NCI-H446 treated with DMSO at 0.1 percent for 48 hours (cell line): ENCODE data around the gene FRMD6.

Experiments
- DNase-seq: peaks from one replicate; lab custom pipeline; 2025; lab: John Stamatoyannopoulos, UW

Gene FRMD6

DNA sequence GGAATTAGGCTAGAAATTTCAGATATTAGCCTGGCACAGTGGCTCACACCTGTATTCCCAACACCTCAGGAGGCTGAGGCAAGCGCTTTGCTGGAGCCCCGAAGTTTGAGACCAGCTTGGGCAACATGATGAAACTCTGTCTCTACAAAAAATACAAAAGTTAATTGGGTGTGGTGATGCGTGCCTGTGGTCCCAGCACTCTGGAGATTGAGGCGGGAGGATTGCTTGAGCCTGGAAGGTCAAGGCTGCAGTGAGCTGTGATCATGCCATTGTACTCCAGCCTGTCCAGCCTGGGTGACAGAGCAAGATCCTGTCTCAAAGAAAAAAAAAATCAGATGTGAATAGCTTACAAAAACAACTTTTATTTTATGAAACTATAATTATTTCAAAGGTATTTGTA, 15.1 kb downstream of the FRMD6 start:
- no peak for DNase-seq

DNA sequence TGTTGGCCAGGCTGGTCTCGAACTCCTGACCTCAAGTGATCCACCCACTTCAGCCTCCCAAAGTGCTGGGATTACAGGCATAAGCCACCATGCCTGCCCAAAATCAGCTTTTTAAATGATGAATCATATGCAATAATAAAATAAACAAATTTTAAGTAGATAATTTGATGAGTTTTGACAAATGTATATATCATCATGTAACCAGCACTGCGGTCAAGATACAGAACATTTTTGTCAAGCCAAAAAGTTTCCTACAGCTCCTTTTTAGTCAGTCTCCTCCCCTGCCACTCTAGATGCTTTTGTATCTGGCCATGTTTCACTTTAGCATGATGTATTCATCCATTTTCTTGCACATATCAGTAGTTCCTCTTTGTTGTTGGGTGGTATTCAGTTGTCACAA, 17.2 kb downstream of the FRMD6 start:
- DNase-seq, result no peak

DNA sequence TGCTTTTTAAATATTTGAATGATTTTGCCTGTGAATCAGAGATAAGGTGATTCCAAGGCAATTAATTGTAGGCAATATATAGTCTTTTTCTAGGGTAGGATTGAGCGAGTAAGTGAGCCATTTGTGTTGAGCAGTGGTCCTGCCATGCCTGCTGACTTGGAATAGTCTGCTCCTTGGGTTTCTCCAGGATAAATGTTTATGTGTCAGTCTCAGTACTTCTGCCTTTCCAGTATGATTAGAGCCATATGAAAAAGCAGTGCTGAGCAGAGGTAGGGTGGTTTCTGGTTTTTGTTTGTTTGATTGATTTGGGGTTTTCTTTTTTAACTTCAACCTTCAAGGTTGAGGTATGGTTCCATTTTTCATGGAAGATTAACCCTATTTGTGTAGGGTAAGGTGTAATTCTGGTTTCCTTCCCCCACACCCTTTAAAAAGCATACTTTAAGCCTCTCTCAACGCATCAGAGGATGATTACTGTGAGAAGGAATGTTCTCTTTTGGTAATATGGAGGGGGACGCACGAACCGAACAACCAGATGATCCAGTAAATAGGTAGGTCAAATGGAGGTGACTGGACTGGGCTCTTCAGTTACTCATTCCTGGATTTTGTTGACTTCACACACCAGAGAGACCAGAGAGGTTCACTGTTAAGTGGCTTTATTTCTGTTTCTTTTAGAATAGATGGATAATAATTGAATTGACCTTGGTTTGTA, 22.7 kb downstream of the FRMD6 start:
- no peak for DNase-seq

DNA sequence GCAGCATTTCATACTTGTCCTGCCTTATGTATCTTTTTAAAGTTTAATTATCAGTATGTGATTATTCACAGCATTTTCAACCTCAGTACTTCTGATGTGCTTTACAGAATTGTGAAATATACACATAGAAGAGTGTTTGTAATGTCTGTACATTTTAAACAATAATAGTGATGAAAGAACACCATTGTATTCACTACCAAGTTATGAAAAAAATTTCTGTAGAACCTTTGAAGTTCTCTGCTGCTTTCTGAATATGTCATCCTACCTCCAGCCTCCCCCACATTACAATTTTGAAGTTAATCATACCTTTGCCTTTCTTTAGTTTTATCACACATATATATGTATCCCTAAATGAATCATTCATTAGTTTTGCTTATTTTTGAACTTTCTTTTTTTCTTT, 24.8 kb downstream of the FRMD6 start:
- DNase-seq, result no peak

DNA sequence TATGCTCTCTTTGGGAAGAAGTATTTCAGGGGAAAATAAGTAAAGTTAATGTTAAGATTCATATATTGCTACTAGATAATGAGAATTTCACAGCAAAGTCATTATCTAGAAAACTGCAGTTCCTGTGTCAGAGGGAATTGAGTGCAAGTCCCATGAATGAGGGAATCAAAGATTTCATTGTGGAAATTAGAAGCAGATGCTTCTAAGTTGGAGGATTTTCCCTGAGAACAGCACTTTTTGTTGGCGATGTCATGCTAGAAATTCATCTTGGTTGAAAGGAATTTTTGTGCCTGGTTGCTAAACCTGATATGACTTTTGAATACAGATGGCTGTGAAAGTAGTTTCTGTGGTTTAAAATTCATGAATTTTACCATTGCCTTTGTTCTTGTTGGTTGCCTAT, 25.6 kb downstream of the FRMD6 start:
- no peak for DNase-seq

DNA sequence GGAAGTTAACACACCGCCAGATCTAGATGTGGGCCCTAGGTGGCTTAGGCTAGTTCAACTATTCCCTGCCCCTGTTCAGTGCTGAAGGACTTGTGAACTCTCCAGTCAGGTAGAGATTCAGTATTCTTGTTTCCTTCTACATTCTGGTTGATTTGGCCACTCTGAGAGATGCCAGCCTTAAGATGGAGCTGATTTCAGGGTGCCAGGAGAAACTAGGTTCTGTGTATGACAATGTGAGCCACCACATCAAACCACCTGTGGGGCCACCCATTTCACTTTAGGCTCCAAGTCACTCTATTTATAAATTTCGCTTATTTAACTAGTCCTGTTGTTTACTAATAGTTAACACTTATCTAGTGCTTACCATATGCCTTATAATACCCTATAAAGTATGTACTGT, 26.0 kb downstream of the FRMD6 start:
- no peak for DNase-seq

DNA sequence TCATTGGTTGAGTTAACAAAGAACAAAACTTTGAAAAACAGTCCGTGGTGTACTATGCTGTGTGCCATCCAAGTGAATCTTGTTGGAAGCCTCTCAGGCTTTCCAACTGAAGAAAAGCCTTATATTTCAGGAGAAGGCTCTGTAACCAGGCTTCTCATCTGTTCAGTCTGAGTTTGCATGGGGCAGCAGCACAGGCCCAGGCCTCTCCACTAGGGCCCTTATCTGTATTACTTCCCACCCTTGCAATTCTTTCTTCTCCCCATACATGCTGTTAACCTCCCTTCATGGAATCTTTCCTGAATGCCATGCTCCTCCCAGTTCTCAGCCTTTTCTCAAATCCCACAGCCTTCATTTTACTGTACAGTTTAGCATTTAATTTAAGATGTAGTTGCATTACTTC, 28.3 kb downstream of the FRMD6 start:
- no peak for DNase-seq

DNA sequence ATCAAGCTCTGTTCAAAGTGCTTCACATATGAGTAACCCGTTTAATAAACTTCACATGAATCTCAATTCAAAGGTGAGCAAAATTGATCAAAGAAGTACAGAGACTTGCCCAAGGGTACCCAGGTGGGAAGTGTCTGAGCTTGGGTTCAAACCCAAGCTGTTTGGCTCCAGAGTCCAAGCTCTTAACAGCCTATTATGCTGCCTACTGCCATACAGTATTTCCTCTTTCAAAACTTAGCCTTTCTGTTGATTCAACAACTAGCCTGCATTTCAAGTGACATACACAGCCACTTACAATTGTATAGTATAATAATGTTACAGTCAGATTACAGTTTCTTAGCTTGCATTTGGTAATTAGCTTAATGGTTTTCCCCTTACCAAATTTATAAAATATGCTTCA, 29.7 kb downstream of the FRMD6 start:
- DNase-seq, result no peak

DNA sequence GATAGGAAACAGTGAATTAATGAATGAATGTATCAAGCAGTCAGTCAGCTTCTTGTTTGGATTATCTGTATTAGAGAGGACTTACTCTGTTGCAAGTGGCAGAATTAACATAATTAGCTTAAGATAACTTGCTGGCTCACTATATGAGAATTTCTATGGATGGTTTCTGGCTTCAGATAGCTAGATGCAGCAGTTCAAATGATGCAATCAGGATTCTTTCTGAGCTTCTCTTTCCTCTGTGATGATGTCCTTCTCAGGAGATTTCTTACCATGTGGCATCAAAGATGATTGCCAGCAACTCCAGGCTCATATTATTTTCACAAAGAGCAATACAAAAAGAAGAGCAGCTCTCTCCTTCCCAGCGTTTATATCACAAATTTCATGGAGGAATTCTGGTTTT, 30.7 kb downstream of the FRMD6 start:
- DNase-seq, result no peak

DNA sequence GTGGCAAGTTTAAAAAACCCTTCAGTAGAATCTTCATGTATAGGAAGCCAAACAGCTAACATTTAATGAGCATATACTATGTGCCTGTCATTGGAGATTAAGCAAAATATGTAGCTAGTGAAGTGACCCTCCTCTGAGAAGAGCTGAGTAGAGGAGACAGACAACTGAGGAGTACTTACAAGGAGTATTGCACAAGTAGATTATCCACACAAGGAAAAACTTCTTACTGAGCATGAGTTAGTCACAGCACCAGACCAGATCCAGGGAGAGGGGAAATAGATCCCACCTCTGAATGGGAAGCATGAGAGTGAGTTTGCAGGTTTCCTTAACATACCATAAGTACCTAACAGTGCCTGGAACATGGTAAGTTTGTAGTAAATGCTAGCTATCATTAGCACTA, 33.0 kb downstream of the FRMD6 start:
- DNase-seq, result no peak

DNA sequence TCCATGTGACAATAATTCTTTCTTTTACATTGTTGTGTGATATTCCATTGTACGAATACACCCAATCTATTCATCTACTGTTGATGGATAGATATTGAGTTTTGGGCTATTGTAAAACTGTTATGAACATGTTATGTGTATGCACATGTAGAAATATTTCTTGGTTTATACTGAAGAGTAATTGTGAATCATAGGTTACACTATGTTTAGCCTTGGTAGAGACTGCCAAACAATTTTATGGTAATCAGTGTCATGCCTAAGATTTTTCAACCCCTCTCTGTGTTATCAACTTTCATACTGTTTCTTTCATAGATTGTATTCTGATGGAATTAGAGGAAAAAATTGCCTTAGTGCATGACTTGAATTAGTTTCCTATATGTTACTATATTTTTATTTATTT, 39.5 kb downstream of the FRMD6 start:
- no peak for DNase-seq

DNA sequence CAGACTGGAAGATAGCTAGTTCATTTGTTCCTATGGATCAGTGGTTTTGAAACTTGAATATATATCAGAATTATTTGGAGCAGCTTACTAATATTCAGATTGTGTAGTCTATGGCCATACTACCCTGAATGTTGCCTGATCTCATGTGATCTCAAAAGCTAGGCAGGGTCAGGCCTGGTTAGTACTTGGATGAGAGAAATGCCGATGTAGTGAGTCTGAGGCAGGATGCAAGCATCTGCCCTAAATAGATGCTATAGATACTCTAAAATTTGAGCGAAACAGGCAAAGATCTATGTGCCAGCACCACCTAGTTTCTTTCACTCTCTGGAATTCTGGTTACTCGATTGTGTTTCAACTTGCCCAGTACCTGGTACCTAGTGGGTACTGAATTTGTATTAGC, 40.9 kb downstream of the FRMD6 start:
- DNase-seq, result no peak

DNA sequence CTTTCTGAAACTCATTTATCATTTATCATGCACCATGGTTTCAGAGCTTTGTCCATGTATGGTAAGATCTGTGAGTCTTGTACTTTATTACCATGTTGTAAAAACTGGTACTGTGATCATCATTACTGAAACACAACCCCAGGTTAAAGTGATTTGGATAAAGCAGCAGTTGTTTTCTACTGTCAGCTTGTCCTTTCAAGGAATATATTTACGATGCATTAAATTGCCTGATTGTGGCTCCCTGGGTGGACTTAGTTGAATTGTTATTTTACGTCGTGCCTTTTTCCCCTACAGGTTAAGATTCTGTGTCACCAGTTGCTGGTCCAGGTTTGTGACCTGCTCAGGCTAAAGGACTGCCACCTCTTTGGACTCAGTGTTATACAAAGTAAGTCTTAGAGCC, 46.1 kb downstream of the FRMD6 start:
- DNase-seq, result no peak

DNA sequence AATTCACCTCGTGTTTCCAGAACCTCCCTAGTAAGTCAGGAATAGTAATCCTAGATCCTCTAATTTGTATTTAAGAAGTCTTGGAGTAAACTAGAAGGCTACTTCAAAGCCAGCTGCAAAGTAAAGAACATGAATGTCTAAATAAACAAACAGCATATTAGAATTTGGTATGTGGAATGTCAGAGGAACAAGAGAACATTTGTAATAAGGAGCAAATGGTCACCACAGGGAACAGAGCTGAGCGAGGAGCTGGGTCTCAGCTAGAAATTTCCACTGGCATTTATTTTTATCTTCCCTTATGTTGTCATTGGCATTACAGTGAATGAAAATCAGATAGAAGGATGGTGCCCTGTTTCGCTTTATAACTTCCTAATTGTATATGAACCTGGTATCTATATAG, 50.2 kb downstream of the FRMD6 start:
- no peak for DNase-seq

DNA sequence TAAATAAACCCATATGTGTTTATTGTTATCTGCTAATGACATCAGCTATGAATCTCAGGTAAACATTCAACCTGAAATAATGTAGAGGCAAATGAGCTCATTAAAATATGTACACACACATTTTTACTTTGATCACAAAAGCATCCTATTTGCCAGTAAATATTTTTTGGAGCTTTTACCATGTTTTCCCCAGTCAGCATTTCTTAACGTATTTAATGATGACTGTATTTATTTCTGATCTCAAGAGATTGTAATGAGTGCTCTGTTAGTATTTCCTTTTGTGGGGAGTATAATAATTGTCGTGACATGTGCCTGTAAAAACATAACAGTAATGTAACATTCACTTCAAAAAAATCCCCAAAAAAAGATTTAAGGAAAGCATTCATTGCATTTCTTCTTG, 52.1 kb downstream of the FRMD6 start:
- DNase-seq, result no peak

DNA sequence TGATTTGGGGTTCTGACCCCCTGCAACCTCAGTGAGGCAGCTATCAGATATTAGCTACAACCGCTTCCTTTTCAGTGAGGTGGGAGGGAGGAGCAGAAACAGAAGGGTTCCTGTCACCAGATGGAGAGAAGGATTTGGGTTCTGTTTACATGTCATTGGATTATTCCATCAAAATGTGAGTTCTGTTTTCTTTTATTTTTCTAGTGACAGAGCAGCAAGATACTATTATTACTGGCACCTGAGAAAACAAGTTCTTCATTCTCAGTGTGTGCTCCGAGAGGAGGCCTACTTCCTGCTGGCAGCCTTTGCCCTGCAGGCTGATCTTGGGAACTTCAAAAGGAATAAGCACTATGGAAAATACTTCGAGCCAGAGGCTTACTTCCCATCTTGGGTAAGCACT, 52.8 kb downstream of the FRMD6 start:
- no peak for DNase-seq

DNA sequence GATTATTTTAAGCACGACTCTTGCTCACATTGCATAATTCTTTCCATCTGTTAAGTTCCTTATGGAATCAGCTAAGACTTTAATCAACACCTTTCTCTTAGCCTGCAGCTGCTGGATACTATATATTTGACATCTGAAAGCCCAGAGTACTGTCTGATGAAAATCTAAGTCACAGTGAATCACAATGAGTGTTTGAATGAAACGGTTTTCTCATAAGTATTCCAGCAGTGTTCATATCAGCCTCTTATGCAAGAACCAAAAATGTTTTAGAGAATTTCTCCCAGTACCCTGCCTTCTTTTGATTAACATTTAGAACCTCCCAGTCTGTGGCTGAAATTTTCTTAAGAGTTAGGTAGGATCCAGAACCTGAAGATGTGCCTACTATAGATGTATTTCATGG, 55.6 kb downstream of the FRMD6 start:
- DNase-seq, result no peak

DNA sequence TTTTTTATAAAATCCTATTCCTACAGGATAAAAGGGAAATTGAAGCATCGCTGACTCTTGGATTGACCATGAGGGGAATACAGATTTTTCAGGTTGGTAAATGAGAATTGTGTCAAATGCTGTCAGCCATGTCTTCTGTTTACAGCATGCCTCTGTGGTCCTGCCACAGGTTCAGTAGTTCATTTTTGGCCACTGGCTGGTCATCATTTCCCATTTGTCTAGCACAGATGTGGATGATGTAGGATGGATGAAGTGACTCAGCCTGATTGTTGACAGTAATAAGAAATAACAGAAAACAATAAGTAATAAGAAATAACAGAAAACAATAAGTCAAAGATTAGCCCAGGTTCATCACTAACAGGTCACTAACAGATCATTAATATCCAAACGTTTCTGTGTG, 59.8 kb downstream of the FRMD6 start:
- DNase-seq, result no peak

DNA sequence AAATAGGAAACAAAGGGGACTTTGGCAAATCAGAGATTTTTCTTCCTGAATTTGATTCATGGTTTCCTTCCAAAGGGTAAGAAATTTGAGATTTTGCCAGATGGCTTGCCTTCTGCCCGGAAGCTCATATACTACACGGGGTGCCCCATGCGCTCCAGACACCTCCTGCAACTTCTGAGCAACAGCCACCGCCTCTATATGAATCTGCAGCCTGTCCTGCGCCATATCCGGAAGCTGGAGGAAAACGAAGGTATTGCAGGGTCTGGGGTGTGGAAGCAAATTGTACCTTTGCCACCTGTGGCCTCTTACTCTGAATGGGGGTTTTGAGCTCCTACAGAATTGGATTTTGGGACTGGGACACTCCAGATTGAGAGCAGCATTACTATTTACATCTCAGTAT, 63.5 kb downstream of the FRMD6 start:
- DNase-seq, result no peak

DNA sequence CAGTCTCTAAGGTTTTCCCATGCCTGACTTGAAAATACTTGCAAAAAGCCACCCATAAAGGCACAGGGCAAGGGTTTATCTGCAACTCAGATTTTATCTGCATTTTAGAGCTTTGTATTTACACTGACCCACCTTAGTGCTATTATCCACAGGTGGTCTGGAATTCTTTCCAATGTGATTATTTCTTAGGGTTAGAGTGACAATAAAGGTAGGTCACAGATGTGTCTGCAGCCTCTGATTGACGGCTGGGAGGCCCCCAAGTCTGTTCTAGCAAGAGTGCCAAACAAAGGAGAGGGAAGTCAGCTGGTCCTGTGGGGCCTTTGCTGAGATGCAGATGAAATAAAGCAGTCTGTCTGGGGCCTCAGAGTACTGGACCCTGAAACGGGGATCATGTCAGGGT, 64.0 kb downstream of the FRMD6 start:
- no peak for DNase-seq

DNA sequence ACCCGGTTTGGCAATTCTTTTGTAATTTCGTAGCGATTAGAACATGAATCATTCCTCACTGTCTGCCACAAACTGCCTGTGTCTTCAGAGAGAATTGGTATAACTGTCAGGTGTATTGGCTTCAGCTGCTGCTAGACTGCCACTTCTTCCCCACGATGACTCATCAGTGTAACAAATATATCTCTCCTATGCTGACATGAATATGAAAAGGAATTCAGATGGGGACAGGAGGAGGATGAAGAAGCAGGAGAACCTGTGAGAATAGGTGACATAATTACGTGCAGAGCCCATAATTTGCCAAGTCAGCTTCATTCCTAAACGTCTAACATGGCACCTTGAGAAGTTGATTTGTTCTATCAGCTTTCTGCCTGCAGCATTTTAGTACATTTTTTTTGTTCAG, 64.9 kb downstream of the FRMD6 start:
- DNase-seq, result no peak

DNA sequence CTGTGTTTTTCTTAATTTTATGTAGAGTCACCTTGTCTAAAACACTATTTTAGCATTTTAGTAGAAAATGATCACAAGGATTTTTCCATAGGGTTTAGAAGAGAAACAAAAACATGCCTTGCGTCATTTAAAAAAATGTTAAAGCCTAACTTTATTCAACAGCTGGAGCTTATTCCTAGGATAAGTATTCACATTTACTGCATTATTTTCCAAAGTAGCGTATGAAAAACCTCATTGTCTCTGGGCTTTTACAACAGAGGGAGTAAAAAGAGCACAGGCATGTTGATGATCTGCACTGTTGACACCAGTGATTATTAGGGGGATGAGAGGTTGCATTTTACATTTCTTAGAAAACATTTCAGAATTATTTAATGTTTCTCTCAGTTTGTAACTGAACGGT, 66.1 kb downstream of the FRMD6 start:
- DNase-seq, result no peak

DNA sequence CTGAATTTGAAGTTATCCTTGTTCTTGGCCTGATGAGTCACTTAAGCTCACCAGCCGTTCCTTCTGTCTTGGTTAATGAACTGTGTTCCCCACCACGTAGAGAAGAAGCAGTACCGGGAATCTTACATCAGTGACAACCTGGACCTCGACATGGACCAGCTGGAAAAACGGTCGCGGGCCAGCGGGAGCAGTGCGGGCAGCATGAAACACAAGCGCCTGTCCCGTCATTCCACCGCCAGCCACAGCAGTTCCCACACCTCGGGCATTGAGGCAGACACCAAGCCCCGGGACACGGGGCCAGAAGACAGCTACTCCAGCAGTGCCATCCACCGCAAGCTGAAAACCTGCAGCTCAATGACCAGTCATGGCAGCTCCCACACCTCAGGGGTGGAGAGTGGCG, 68.2 kb downstream of the FRMD6 start:
- DNase-seq, result no peak

DNA sequence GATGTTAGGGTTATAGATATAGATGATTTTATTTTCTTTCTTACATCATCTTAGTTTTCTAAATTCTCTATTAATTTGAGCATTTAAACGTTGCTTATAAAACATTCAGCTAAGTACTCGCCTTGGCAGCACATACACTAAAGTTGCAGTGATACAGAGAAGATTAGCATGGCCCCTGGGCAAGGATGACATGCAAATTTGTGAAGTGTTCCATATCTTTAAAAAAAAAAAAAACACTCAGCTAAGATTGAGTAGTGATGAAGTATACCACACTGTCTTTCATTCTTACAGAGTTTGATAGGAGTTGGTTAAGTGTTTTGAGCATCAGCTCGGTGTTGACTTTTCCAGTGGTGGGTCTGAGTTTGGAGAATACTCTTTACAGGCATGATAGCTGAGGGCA, 72.3 kb downstream of the FRMD6 start:
- no peak for DNase-seq

DNA sequence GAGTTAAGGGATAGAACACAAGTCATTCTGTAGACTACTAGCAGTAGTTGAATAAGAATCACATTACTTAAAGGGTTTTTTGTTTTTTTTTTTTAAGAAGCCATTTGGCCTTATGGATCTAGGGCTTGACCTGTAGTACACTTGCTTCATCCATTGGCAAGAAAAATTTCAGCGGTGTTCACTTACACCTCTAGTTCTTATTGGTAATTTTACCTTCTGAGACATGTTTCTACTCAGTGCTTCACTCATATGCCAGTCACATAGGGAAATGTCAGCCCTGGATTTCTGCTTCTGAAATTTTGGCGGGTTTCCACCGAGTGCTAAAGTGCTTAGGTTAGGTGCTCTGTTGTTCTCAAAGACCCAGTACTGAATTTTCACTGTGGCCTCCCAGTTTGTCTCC, 72.9 kb downstream of the FRMD6 start:
- no peak for DNase-seq
